Transverse colon (tissue), 4 donors: ENCODE data around the gene AMPD3. TPM values are rescaled to one million over a fixed set of nuclear protein-coding genes. Genes with fewer than 3 reads are reported as not detected.

ENCODE experiments used
- DNase-seq: peaks from one replicate; pipeline ENCODE4 v3.0.0-alpha.2; 2019
- H3K27ac ChIP-seq, 4 donors: fragments of 200-600 bp; sonication (generic); 2 replicates each; pipeline ENCODE4 v1.5.1; 2016 to 2018; ENCODE audit warnings: inconsistent platforms in 4 of 4
- H3K27me3 ChIP-seq: fragments of 200-600 bp; sonication (generic); 2 replicates; pipeline ENCODE4 v1.5.1; 2017; ENCODE audit warnings: inconsistent platforms
- H3K36me3 ChIP-seq, 4 donors: fragments of 200-600 bp; sonication (generic); 2 replicates each; pipeline ENCODE4 v1.5.1; 2017 to 2019; ENCODE audit warnings: inconsistent platforms in 4 of 4
- H3K4me1 ChIP-seq, 4 donors: fragments of 200-600 bp; sonication (generic); 2 replicates each; pipeline ENCODE4 v1.5.1; 2017 to 2020; ENCODE audit warnings: inconsistent platforms in 4 of 4
- H3K4me3 ChIP-seq, 4 donors: fragments of 200-600 bp; sonication (generic); 1 replicate in 1 of 4; 2 replicates in 3 of 4; pipeline versions ENCODE4 v1.5.1 to v1.6.1; 2017 to 2019; ENCODE audit warnings: inconsistent platforms in 4 of 4
- H3K9me3 ChIP-seq, 2 donors: fragments of 200-600 bp; sonication (generic); 2 replicates each; pipeline ENCODE4 v1.5.1; 2017 to 2019; ENCODE audit warnings: inconsistent platforms in 2 of 2
- CTCF ChIP-seq, 5 experiments: fragments of 200-600 bp in 3 of 5; fragments of 450-650 bp in 2 of 5; sonication (generic) in 3 of 5; IDR thresholded peaks; 1 replicate in 2 of 5; 2 replicates in 3 of 5; pipeline ENCODE4 v1.5.1; 2016 to 2017; ENCODE audit warnings: antibody characterized with exemption in 5 of 5, inconsistent platforms in 3 of 5, mild to moderate bottlenecking in 2 of 5, moderate library complexity in 1 of 5
- EP300 ChIP-seq: sonication (generic); formaldehyde crosslinking; IDR thresholded peaks from one replicate; pipeline ENCODE4 v1.6.1; 2017; ENCODE audit warnings: antibody characterized with exemption, low read depth
- POLR2A ChIP-seq: fragments of 450-650 bp; IDR thresholded peaks from one replicate; pipeline ENCODE4 v1.6.1; 2016; ENCODE audit warnings: antibody characterized with exemption, mild to moderate bottlenecking, moderate library complexity
- POLR2AphosphoS5 ChIP-seq, 3 donors: sonication (generic); formaldehyde crosslinking; IDR thresholded peaks; one replicate each; pipeline ENCODE4 v1.6.1; 2016; ENCODE audit warnings: antibody characterized with exemption in 3 of 3
- WGBS, 2 donors: methylation state at CpG; one replicate each; pipeline ENCODE4 v1.1.5; 2018; ENCODE audit warnings: low coverage in 1 of 2; 5-methylcytosine and 5-hydroxymethylcytosine counted together
- in situ Hi-C, 4 donors: fragments of 200-750 bp; cut with MboI; loops; one replicate each; pipeline versions ENCODE4 v1.15.0 to v1.15.1; 2017; ENCODE audit warnings: low sequenced_read_pairs in 3 of 4, low pct_ligation_motif_present in 1 of 4, low pct_unique_long_range_greater_than_20kb in 1 of 4
- intact Hi-C: fragments of 100-400 bp; cut with DNase I; formaldehyde crosslinking; loops from one replicate; pipeline ENCODE4 v1.15.1; 2023; ENCODE audit warnings: low total_unique reads
- total RNA-seq, 4 donors: library from RNA; depleted of rRNA; stranded (reverse); fragments of >200 nt; gene quantifications; one replicate each; pipeline ENCODE4 v1.1.0, GENCODE V29; 2016

AMPD3 gene
- total RNA-seq, 4 donors from 2014 or later: 2.4 to 32.9 (median 11.2) TPM

- no peaks in the 10 kb centered on the region for H3K4me1 ChIP-seq
- peaks cover 0 to 7% (median 0%) of the 10 kb centered on the region in 4 donors for H3K36me3 ChIP-seq
- no peak overlapping the region for H3K4me3 ChIP-seq
- no peaks in the 10 kb centered on the region for H3K27me3 ChIP-seq
- intact Hi-C loops (no loop called here), in situ Hi-C loops (no loop called here)
- TF ChIP-seq CTCF (IDR thresholded peaks at IDR 0.05) (no peak), POLR2AphosphoS5 (IDR thresholded peaks at IDR 0.05) (no peak), POLR2A (no peak), EP300 (no peak)
- 91 to 94% methylated on average over 3 of the region's 3 CpGs for WGBS, 2 donors
- no peaks in the 10 kb centered on the region for H3K9me3 ChIP-seq
- H3K27ac ChIP-seq: no peak overlapping the region
- no peak for DNase-seq
Observed at GRCh38 chr11:10515418-10515817, 60.4 kb downstream of the AMPD3 start.

- Histone ChIP-seq H3K9me3 (no peaks in the 10 kb centered on the region), H3K27me3 (no peaks in the 10 kb centered on the region), H3K4me3 (no peak overlapping the region), H3K4me1 (no peaks in the 10 kb centered on the region), H3K27ac (no peak overlapping the region), H3K36me3 (peaks cover 0 to 24% (median 4%) of the 10 kb centered on the region in 4 donors)
- no peak for DNase-seq
- intact Hi-C loops: no loop called here
- in situ Hi-C loops: no loop called here
- TF ChIP-seq POLR2A: no peak
- TF ChIP-seq CTCF (IDR thresholded peaks at IDR 0.05): no peak
- TF ChIP-seq EP300: no peak
- TF ChIP-seq POLR2AphosphoS5 (IDR thresholded peaks at IDR 0.05): no peak
Observed at GRCh38 chr11:10518123-10518522, 63.1 kb downstream of the AMPD3 start.

- TF ChIP-seq POLR2AphosphoS5 (IDR thresholded peaks at IDR 0.05) (no peak), CTCF (IDR thresholded peaks at IDR 0.05) (no peak), EP300 (no peak), POLR2A (no peak)
- 75 to 97% methylated on average over 2 of the region's 2 CpGs for WGBS, 2 donors
- no peaks in the 10 kb centered on the region for H3K9me3 ChIP-seq
- intact Hi-C loops (no loop called here), in situ Hi-C loops (no loop called here)
- H3K27me3 ChIP-seq: no peaks in the 10 kb centered on the region
- peaks cover 0 to 24% (median 4%) of the 10 kb centered on the region in 4 donors for H3K36me3 ChIP-seq
- no peak for DNase-seq
- H3K27ac ChIP-seq: no peak overlapping the region
- H3K4me3 ChIP-seq: no peak overlapping the region
- H3K4me1 ChIP-seq: no peaks in the 10 kb centered on the region
Observed at GRCh38 chr11:10518891-10519290, 63.8 kb downstream of the AMPD3 start.

- Histone ChIP-seq H3K27me3 (no peaks in the 10 kb centered on the region), H3K4me3 (no peak overlapping the region), H3K27ac (no peak overlapping the region), H3K36me3 (peaks cover 0 to 28% (median 5%) of the 10 kb centered on the region in 4 donors), H3K9me3 (no peaks in the 10 kb centered on the region), H3K4me1 (no peaks in the 10 kb centered on the region)
- in situ Hi-C loops (no loop called here), intact Hi-C loops (loop anchor here (5.0 kb wide), 1 partner anchor 1178 kb away; no protein-coding TSS in a partner anchor)
- TF ChIP-seq CTCF (IDR thresholded peaks at IDR 0.05) (no peak), EP300 (no peak), POLR2A (no peak), POLR2AphosphoS5 (IDR thresholded peaks at IDR 0.05) (no peak)
- DNase-seq: no peak
- WGBS, 2 donors: 90 to 95% methylated on average over 2 of the region's 2 CpGs
Observed at GRCh38 chr11:10519630-10520029, 64.6 kb downstream of the AMPD3 start.
